Measurements from ENCODE around the gene ARHGEF39. TPM values are rescaled to one million over a fixed set of nuclear protein-coding genes. Genes with fewer than 3 reads are reported as not detected.

The ARHGEF39 gene
- total RNA-seq, 4 donors from 2014 or later, result 0.20 to 4.8 (median 1.0) TPM; not detected in 1

DNA sequence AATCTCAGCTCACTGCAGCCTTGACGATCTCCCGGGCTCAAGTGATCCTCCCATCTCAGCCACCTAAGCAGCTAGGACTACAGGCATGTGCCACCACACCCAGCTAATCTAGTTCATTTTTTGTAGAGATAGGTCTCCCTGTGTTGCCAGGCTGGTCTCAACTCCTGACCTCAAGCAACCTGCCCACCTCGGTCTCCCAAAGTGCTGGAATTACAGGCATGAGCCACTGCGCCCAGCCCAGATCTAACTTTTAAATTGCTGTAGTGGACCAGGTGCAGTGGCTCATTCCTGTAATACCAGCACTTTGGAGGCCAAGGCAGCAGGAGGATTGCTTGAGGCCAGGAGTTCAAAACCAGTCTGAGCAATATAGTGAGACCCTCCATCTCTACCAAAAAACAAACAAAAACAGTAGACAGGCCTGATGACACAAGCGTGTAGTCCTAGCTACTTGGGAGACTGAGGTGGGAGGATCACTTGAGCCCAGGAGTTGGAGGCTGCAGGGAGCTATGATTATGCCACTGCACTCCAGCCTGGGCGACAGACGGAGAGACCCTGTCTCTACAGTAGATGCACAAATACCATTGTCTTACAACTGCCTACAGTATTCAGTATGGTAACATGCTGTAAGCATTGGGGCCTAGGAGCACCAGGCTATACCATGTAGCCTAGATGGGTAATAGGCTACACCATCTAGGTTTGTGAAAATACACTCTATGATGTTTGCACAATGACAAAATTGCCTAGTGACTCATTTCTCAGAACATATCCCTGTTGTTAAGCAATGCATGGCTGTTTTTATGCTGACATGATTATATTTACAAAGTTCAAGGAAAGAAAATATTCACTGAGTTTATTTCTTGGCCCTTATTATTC, 12.8 kb downstream of the ARHGEF39 start:
- DNase-seq (ENCODE audit: low spot score in 2 of 2), result no peak
- 78 to 79% methylated on average over 5 to 7 of the region's 7 CpGs for WGBS, 2 donors

GRCh38 chr9:35650341-35651158, 14.4 kb downstream of the ARHGEF39 start, which contains the start of gene SIT1:
SIT1 (minus strand) TSS chr9:35650931; CDS start chr9:35650853, 78 bp downstream.
- H3K36me3 ChIP-seq, result no peaks in the 10 kb centered on the region
- peaks cover 0 to 12% (median 6%) of the 10 kb centered on the region in 4 donors for H3K4me1 ChIP-seq
- no peak for TF ChIP-seq POLR2A (IDR thresholded peaks at IDR 0.05)
- TF ChIP-seq, protein P1, sequence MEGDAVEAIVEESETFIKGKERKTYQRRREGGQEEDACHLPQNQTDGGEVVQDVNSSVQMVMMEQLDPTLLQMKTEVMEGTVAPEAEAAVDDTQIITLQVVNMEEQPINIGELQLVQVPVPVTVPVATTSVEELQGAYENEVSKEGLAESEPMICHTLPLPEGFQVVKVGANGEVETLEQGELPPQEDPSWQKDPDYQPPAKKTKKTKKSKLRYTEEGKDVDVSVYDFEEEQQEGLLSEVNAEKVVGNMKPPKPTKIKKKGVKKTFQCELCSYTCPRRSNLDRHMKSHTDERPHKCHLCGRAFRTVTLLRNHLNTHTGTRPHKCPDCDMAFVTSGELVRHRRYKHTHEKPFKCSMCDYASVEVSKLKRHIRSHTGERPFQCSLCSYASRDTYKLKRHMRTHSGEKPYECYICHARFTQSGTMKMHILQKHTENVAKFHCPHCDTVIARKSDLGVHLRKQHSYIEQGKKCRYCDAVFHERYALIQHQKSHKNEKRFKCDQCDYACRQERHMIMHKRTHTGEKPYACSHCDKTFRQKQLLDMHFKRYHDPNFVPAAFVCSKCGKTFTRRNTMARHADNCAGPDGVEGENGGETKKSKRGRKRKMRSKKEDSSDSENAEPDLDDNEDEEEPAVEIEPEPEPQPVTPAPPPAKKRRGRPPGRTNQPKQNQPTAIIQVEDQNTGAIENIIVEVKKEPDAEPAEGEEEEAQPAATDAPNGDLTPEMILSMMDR (IDR thresholded peaks at IDR 0.05), result no peak
- TF ChIP-seq EP300 (IDR thresholded peaks at IDR 0.05), result no peak
- no peaks in the 10 kb centered on the region for H3K27me3 ChIP-seq
- WGBS, 2 donors, result 49 to 65% methylated on average over 19 to 21 of the region's 22 CpGs
- H3K9me3 ChIP-seq, result no peaks in the 10 kb centered on the region
- H3K27ac ChIP-seq, result peak within 1 kb of the TSS in 1 of 4 donors; percentile 63
- peak within 1 kb of the TSS in 1 of 4 donors; percentile 45 for H3K4me3 ChIP-seq
- no peak for DNase-seq (ENCODE audit: low spot score in 2 of 2)

More for the DNA sequence above, 12.8 kb downstream of the ARHGEF39 start:
- Histone ChIP-seq H3K4me1 (peaks cover 0 to 9% (median 5%) of the 10 kb centered on the region in 4 donors), H3K9me3 (no peaks in the 10 kb centered on the region), H3K36me3 (no peaks in the 10 kb centered on the region), H3K27ac (no peak overlapping the region), H3K4me3 (no peak overlapping the region), H3K27me3 (no peaks in the 10 kb centered on the region)
- no peak for TF ChIP-seq EP300 (IDR thresholded peaks at IDR 0.05)
- TF ChIP-seq, protein P1 (IDR thresholded peaks at IDR 0.05), result no peak
- TF ChIP-seq POLR2A (IDR thresholded peaks at IDR 0.05), result no peak

DNA sequence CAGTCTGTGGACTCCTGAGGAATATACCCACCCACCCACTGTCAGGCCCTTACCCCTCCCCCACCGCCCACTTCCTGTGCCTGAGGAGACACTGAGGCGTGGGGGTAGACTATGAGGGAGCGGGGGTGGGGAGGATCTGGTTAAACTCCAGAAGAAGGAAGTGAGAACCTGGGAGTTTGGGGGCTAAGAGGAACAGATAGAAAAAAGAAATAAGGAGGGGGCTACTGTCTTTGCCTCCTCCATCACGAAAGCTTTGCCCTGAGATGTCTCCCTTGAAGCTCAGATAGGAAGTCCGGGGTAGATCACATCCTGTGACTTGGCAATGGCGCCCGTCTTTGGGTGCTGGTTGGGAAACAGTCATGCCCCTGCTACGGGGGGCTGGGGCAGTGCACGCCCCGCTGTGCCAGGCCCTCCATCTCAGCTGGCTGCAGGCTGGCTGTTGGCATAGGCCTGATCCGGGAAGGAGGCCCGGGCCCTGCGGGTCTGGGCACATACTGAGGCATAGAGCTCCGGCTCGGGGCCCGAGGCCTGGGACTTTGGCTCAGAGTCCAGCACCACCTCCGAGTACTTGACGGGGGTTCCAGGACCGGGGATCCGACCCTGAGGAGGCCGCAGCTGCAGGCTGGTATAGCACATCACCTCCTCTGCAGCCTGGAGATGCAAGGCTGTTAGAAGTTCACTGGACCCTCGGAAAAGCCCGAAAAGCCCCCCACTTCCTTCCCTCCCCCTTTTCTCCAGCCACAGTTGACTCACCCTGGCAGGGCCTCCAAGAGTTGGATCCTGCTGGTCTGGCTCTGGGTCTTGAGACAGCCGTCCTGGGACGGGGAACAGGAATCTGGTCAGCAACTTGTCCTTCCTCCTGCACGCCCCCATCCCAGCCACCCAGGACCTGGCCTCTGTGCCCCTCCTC, 15.3 kb downstream of the ARHGEF39 start:
- Histone ChIP-seq H3K4me3 (peak overlapping the region in 1 of 4 donors; percentile 45), H3K9me3 (no peaks in the 10 kb centered on the region), H3K4me1 (peaks cover 0 to 16% (median 6%) of the 10 kb centered on the region in 4 donors), H3K27ac (peak overlapping the region in 1 of 4 donors; percentile 63), H3K27me3 (no peaks in the 10 kb centered on the region), H3K36me3 (no peaks in the 10 kb centered on the region)
- TF ChIP-seq, protein P1 (IDR thresholded peaks at IDR 0.05), result no peak
- TF ChIP-seq POLR2A (IDR thresholded peaks at IDR 0.05) (no peak), EP300 (IDR thresholded peaks at IDR 0.05) (no peak)
- DNase-seq (ENCODE audit: low spot score in 2 of 2), result no peak
- WGBS, 2 donors, result 69 to 82% methylated on average over 19 to 26 of the region's 26 CpGs

DNA sequence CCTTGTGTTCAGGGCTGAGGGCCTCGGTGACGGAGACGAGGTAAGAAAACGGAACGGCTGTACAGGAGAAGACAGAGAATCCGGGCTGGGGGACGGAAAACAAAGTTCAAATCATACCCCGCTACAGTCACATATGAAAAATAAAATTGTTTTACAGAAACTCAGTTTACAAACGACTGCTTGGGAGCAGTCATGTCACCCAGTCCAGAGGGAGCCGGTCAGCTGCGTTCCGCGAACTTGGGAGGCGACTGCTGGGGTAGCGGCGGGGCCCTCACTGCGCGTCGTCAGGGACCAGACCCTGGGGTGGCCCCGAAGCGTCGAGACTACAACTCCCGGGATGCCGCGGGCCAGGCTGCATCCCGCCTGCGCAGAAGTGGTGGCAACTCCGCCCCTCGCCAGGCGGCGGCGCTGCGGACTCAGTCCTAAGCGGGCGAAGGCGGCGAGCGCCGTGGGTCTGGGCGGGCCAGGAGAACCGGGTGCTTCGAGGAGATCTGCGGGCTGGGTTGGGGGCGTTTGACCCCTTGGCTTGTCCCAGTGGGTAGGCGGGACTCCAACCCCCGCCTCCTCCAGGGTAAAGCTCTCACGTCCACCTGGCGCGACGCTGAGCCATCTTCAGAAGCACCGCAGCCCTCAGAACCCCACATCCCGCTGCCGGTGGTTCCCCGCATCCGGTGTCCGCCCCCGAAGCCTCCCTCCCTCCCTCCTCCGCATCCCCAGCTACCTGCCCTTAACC, 18.3 kb downstream of the ARHGEF39 start:
- H3K27me3 ChIP-seq, result no peaks in the 10 kb centered on the region
- no peaks in the 10 kb centered on the region for H3K9me3 ChIP-seq
- TF ChIP-seq POLR2A (IDR thresholded peaks at IDR 0.05) (peak; percentile 74 to 85), EP300 (IDR thresholded peaks at IDR 0.05) (peak; percentile 81 to 96)
- TF ChIP-seq, protein P1 (IDR thresholded peaks at IDR 0.05), result peak; percentile 94 to 99 (median 99)
- H3K4me3 ChIP-seq, result peak overlapping the region; percentile 34 to 73 (median 58)
- no peaks in the 10 kb centered on the region for H3K36me3 ChIP-seq
- peak overlapping the region; percentile 82 to 94 (median 86) for H3K27ac ChIP-seq
- H3K4me1 ChIP-seq, result peaks cover 0 to 16% (median 6%) of the 10 kb centered on the region in 4 donors
- WGBS, 2 donors, result 0 to 1% methylated on average over 22 to 44 of the region's 58 CpGs
- DNase-seq (ENCODE audit: low spot score in 2 of 2), result peak; percentile 89 to 95

Measured in tibial nerve (tissue), 4 donors.